ENCODE data around the gene HOXB2.
"Not testable (repeated sequence)": the region's sequence is repeated elsewhere in the genome, so short reads cannot be mapped to it uniquely, and the experiment has no call there.

HOXB2 gene

DNA sequence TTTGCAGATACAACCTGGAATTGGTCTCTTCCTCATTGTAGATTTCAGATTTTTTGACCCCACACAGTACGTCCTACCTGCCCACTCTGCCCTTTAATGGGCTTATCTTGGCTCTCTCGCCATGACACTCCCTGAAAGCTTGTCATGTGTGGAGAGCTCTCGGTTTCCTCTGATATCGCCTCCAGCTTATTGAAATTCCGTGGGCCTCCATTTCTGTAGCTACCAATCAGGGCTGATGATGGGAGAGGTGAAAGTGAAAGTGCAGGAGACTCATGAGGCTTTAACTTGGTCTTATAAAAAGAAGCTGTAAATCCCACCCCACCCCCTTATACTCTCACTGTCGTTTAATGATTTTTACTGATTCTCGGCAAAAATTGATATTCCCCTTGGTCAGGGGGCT, 31.8 kb downstream of the HOXB2 start:
- DNase-seq = no peak

DNA sequence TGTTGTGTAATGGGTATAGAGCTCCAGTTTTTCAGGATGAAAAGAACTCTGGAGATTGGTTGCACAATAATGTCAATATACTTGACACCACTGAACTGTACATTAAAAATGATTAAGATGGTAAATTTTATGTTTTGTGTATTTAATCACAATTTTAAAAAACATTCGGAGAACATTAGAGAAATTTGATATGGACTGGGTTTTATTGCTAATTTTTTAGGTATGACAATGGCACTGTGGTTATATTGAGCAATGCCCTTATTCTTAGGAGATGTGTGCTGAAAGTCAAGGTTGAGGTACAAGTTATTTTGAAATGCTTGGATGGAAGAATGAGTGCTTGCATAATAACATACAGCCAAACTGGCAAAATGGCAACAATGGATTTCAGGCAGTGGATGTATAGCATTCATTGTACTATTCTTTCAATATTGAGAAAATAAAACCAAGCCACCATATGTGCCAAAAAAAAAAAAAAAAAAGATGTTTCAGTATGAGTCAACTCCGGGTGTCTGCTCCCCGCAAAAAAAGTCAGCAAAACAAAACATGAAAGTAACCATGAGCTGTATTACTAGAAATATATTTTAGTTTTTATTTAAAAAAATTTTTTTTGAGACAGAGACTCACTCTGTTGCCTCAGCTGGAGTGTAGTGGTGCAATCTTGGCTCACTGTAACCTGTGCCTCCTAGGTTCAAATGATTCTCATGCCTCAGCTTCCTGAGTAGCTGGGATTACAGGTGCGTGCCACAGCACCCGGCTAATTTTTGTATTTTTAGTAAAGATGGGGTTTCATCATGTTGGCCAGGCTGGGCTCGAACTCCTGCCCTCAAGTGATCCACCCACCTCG, 33.9 kb downstream of the HOXB2 start:
- DNase-seq = no peak

GRCh38 chr17:48510381-48510760, 34.5 kb downstream of the HOXB2 start:
- no peak for DNase-seq

DNA sequence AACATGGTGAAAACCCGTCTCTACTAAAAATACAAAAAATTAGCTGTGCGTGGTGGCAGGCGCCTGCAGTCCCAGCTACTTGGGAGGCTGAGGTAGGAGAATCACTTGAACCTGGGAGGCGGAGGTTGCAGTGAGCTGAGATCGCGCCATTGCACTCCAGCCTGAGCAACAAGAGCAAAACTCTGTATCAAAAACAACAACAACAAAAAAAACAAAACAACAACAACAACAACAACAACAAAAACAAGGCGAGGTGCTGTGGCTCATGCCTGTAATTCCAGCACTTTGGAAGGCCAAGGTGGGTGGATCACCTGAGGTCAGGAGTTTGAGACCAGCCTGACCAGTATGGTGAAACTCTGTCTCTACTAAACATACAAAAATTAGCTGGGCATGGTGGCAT, 35.2 kb downstream of the HOXB2 start:
- not testable (repeated sequence) for DNase-seq

DNA sequence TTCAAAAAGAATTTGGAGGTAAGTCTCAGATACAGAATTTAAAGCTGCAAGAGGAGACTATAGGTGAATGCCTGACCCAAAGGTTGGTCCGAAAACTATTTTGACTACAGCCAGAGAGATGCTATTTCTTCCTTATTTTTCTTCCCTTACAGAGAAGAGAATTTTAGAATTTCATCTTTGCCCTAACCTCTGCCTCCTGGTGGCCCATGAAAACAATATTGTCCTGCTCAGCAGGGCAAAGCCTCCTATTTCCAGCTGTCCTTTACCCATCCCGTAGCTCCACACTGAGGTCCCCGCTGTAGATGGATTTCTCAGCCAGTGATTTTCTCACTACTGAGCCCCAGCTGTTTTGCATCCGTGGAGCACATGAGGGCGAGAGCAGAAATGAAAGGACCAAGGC, 38.7 kb downstream of the HOXB2 start:
- DNase-seq = no peak

- DNase-seq = no peak
Measured at GRCh38 chr17:48505788-48506187, 39.1 kb downstream of the HOXB2 start.

GRCh38 chr17:48504953-48505352, 40.0 kb downstream of the HOXB2 start:
- no peak for DNase-seq

DNA sequence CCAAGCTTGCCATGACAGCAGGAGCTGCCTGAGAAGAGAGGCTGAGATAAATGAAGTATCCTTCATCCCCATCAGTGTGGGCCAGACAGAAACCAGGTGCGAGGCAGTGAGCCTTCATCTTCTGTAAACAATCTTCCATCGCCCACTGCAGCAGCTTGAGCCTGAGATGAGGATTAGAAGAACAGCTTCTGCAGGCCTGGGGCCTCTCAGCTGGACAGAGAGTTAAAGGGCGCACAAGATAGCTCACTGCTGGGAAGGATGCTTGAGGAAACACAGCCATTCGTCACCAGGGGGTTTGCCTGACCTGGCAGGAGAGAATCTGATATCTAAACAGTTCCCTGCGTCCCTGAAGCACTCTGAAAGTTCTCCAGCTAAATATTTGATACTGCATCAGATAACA, 41.2 kb downstream of the HOXB2 start:
- DNase-seq = no peak

DNA sequence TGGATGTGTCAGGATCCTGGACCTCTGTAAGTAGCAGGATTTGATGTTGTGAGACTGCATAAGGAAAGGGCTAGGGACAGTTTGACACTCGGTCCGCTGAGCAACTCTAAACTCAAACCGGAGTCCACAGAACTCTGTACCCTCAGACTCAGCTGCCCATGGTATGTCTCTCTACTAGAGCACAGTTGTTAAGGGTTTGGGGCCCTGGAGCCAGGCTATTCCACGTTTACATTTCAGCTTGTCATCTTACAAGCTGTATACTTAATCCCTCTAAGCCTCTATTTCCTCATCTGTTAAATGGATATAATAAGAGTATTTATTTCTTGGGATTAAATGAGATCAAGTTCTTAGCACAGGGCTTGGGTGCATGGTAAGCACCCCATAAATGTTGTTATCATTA, 42.0 kb downstream of the HOXB2 start:
- no peak for DNase-seq

GRCh38 chr17:48502312-48502711, 42.6 kb downstream of the HOXB2 start:
- no peak for DNase-seq

DNA sequence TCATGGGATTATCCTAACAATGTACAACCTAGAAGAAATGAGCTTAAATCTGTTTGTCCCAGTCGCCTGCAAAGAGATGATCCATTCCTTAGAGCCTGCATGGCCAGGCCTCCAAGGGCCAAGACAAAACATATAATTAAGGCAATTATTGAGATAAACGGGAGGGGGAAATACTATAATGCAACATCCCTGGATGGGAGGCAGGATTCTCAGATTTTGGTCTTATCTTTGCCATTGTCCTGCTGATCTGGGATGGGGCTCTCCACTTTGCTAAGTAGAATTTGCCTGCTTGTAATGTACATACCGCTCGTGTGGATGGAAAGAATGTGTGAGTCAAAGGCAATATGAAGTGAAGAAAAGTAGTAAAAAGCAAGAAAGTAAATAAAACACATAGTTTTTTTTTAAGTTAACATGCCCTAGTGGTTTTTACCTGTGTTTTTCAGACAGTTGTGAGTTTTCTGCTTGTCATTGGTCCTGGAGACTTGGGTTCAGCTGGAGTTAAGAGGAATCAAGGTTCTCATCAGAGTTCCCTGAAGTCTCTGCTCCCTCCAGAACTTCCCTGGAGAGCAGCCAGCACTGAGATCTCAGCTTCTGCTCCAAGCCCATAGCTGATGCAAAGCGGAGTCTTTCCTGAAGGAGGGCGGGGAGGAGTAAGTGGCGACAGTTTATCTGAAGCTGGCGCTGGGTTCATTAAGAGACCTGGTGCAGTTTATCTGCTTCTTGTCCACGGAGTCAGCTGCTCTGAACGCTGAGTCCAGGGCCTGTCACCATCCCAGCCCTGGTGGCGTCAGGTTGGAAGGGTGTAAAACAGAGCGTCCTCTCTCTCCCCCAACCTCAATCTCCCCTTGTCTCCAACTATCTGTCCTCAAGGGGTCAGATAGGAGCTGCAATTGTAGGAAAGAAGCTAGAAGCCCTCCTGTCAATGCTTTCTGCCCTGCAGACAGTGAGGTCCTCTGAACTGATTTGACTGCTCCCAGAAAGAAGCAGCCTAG, 44.2 kb downstream of the HOXB2 start:
- DNase-seq = no peak

- no peak for DNase-seq
Measured at GRCh38 chr17:48499735-48500434, 45.0 kb downstream of the HOXB2 start.

- DNase-seq = no peak
Measured at GRCh38 chr17:48499248-48499647, 45.7 kb downstream of the HOXB2 start.

DNA sequence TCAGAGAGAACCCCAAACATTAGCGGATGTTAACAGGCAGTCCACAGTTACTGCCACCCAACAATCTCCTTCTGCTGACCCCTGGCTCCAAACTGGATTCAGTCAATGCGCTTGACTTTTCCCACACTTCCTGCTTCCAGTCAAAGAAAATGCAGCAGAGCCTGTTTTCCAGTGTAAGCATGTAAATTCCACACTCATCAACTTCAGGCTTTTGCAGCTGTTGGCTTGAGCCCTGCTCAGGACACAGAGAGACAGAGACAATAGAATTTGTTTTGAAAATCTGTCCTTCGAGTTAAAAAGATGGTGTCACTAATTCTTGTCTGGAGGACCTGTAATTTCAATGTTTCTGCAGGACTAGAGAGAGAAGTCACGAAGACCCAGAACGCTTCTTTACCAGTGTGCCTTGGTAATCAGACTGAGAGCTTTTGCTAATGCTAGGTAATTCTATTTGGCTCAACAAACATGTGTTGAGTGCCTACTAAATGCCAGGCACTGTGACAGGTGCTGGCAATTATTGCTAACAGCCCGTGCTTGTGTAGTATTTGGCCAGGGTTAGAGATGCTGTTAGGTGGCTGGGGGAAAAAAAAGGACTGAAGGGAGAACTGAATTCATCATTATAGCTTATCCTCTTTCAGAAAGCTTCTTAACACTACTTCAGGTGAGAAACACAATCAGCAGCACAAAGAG, 46.6 kb downstream of the HOXB2 start:
- no peak for DNase-seq

- no peak for DNase-seq
Measured at GRCh38 chr17:48497103-48497502, 47.8 kb downstream of the HOXB2 start.

DNA sequence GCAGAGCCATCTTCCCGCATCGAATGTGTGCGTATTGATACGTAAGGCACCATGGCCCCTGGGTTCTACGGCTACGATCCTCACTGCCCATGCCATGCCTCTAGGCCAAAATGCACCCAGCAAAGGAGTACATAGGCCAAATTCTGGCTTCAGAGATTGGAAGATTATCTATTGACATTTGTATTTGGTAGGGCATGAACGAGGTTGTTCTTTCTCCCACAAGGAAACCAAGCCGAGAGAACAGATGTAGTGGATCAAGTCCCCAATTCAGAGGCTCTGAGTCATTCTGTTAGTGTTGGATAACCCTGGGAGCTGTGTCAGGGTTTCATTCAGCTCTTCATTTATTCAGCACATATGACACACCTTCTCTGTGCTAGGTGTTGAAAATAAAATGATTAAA, 50.6 kb downstream of the HOXB2 start:
- DNase-seq = no peak

Measured in cortex of kidney (tissue), 1 donor.